ENCODE data around the gene CUEDC2.
"Not testable (repeated sequence)": the region's sequence is repeated elsewhere in the genome, so short reads cannot be mapped to it uniquely, and the experiment has no call there.

Gene CUEDC2

GRCh38 chr10:102454662-102455487 is 22.5 kb upstream of the CUEDC2 start:
- not testable (repeated sequence) for DNase-seq (ENCODE audit: low spot score)

DNA sequence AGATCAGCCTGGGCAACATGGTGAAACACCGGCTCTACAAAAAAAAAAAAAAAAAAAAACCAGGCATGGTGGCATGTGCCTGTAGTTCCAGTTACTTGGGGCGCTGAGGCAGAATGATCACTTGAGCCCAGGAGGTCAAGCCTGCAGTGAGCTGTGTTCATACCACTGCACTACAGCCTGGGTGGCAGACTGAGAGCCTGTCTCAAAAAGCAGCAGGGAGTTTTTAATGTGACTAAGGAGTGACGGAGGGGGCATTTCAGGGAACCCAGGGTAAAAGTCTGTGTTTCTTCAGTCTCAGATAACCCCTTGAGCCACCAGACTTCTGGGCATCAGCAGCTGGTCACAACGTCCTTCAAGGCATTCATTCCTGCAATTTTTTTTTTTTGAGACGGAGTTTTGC is 21.1 kb upstream of the CUEDC2 start:
- no peak for DNase-seq (ENCODE audit: low spot score)

- peak; percentile 71 for DNase-seq (ENCODE audit: low spot score)
These were observed 20.4 kb upstream of the CUEDC2 start for GRCh38 chr10:102452672-102453340.

GRCh38 chr10:102451105-102451969 is 19.0 kb upstream of the CUEDC2 start, which contains the start of gene C10orf95:
Gene C10orf95, minus strand, starts transcription at chr10:102451543. Its CDS starts 450 bp downstream, at chr10:102451093.
- peak; percentile 10 for DNase-seq (ENCODE audit: low spot score)

DNA sequence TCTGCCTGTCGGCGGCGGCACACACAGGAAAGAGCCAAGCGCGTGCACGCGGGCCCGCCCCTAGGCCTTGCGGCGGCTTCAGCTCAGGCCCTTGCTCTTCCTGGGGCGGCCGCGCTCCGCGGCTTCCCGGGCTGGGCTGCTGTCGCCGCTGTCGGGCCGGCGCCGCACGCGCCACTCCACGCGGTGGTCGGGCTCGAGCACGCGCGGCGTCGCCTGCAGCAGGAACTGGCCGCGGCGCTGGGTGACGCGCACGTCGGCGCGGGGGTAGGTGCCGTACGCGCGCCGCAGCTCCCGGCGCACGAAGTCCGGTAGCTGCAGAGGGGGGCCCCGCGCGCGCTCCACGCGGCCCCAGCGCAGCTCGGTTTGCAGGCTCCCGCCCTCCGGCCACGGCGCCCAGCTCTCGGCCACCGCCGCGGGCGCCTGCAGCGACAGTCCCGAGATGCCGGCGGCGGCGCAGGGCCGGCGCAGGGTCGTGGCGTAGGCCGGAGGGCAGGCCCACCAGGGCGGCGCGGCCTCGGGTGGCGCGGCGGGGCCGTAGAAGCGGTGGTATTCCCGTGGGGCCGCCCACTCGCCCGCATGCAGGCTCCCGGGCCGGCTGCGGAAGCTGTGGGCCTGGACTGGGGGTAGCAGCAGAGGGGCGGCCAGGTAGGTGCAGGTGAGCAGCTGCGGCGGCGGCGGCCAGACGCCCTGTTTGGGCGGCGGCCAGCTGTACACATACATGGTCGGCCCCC is 18.2 kb upstream of the CUEDC2 start:
- DNase-seq (ENCODE audit: low spot score): peak; percentile 94

DNA sequence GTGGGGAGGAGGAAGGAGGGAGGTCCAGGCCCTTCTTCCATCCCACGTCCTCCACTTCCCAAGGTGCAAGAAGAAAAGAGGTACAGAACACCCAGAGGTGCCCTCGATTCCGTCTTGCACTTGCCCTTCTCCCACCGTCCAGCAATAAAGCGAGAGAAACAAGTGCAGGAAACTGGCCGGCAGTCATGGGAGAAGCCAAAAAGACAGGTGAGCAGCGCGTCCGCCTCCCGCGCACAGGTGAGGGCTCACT is 17.7 kb upstream of the CUEDC2 start:
- DNase-seq (ENCODE audit: low spot score): no peak

- DNase-seq (ENCODE audit: low spot score): no peak
These were observed 17.1 kb upstream of the CUEDC2 start for GRCh38 chr10:102449321-102450123.

- no peak for DNase-seq (ENCODE audit: low spot score)
These were observed 12.5 kb upstream of the CUEDC2 start for GRCh38 chr10:102444851-102445250.

GRCh38 chr10:102438374-102438773 is 6.0 kb upstream of the CUEDC2 start:
- DNase-seq (ENCODE audit: low spot score): no peak

DNA sequence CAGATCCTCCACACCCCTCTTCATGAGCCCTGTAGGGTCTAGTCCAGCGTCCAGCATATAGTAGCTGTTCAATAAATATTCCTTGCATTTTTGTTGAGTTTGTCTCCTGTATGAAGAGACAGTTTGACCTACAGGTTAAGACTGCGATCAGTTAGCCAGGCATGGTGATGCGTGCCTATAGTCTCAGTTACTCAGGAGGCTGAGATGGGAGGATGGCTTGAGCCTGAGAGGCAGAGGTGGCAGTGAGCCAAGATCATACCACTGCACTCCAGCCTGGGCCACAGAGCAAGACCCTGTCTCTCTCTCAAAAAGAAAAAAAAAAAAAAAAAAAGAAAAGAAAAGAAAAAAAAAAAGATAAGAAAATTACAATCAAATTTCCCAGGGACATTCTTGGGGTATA is 5.1 kb upstream of the CUEDC2 start:
- no peak for DNase-seq (ENCODE audit: low spot score)

- DNase-seq (ENCODE audit: low spot score): no peak
These were observed 3.9 kb upstream of the CUEDC2 start for GRCh38 chr10:102436312-102436711.

GRCh38 chr10:102435529-102436233 is 3.3 kb upstream of the CUEDC2 start:
- DNase-seq (ENCODE audit: low spot score): no peak

DNA sequence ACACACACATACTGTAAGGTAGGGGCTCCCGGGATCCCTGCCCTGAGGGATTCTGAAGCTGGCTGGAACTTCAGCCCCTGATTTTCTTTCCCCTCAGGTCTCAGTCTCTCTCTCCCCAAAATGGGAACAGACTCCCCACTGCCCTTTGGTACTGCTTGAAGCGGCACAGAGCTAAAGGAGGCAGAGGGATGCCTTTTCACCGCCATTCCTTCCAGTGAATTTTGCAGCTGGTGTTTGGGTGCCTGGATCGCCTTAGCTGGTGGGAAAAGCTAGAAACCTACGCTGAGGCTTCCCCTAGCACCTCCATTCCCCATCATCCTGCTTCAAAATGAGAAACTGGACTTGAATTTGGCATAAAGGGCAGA is 2.7 kb upstream of the CUEDC2 start:
- no peak for DNase-seq (ENCODE audit: low spot score)

- peak; percentile 62 for DNase-seq (ENCODE audit: low spot score)
These were observed 2.2 kb upstream of the CUEDC2 start for GRCh38 chr10:102434394-102435132.

- no peak for DNase-seq (ENCODE audit: low spot score)
These were observed 1.3 kb upstream of the CUEDC2 start for GRCh38 chr10:102433619-102434046.

DNA sequence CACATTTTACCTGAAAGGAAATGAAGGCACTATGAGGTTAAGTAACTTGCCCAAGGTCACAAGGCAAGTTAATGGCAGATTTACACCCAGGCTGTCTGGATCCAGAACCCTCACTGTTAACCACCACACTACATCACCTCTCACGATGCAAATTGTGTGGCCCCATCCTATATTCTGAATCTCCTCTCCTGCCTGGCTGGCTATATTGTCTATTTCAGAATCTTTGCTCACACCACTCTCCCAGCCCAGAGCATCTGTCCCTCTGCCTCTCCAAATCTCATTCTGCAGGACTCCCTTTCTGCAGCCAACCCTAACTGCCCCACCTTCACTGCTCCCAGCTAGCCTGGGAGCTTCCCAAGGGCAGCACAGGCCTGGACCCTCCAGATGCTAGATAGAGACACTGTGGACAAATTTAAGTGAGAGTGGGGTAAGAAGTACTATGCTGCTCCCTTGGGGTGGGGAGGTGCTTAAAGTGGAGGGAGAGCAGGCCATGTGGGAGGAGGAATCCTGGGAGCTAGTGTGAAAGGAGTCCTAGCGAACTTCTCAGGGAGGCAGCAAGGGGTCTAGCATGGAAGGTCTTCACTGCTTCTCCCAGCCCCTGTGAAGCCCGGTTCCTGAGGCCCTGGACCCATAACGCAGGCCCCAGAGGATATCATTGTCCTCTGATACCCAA is 786 bp downstream of the CUEDC2 start:
- DNase-seq (ENCODE audit: low spot score): peak; percentile 55

- DNase-seq (ENCODE audit: low spot score): no peak
These were observed 2.9 kb downstream of the CUEDC2 start for GRCh38 chr10:102429468-102429867.

- DNase-seq (ENCODE audit: low spot score): no peak
These were observed 5.5 kb downstream of the CUEDC2 start for GRCh38 chr10:102426803-102427287.

GRCh38 chr10:102425444-102425843 is 6.9 kb downstream of the CUEDC2 start:
- DNase-seq (ENCODE audit: low spot score): no peak
